GM20000 (cell line): ENCODE results near the gene DNAJA2.

Experiments
- DNase-seq: peaks from one replicate; pipeline ENCODE4 v3.0.0; 2012; ENCODE audit warnings: low spot score
- TF ChIP-seq, protein P1 (sequence below): IDR thresholded peaks from 2 replicates; pipeline ENCODE4 v1.5.1; 2012; ENCODE audit warnings: mild to moderate bottlenecking, control low read depth; ENCODE audit errors: extremely low read depth, missing control alignments

The DNAJA2 gene

GRCh38 chr16:46923513-46924295 lies 49.8 kb downstream of the DNAJA2 start:
- no peak for DNase-seq
- TF ChIP-seq, protein P1, sequence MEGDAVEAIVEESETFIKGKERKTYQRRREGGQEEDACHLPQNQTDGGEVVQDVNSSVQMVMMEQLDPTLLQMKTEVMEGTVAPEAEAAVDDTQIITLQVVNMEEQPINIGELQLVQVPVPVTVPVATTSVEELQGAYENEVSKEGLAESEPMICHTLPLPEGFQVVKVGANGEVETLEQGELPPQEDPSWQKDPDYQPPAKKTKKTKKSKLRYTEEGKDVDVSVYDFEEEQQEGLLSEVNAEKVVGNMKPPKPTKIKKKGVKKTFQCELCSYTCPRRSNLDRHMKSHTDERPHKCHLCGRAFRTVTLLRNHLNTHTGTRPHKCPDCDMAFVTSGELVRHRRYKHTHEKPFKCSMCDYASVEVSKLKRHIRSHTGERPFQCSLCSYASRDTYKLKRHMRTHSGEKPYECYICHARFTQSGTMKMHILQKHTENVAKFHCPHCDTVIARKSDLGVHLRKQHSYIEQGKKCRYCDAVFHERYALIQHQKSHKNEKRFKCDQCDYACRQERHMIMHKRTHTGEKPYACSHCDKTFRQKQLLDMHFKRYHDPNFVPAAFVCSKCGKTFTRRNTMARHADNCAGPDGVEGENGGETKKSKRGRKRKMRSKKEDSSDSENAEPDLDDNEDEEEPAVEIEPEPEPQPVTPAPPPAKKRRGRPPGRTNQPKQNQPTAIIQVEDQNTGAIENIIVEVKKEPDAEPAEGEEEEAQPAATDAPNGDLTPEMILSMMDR = no peak

GRCh38 chr16:46922239-46922638 lies 51.2 kb downstream of the DNAJA2 start:
- DNase-seq = no peak
- TF ChIP-seq, protein P1 = no peak

DNA sequence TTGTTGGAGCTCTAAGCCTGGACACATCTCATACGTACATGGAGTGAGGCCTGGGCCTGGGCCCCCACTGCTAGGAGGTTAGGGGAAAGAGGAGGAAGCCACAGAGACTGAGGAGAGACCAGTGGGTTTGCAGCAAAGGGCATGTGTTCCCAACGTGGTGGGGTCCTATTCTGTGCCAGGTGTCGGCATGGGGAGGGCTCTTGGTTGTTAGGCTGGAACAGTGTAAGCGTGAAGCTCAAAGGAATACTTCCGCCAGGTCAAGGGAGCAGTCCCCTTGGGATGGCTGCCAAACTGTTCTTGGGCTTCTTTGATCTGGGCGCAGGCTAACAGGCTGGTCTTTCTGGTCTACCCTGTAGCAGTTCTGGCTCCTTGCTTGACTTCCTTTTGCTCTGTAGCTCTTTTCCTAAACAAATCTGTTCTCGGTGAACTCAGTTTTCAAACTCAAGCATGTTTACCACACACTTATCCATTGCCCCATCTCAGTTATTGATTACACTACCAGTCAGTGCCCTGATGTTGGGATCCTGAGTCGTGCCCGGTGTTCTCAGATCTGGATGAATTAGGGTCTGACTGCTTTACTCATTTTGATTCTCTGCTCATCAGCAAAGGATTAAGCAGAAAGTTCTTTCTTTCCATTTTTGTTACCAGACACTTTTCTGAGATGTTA lies 52.9 kb downstream of the DNAJA2 start:
- TF ChIP-seq, protein P1 = no peak
- DNase-seq = no peak

DNA sequence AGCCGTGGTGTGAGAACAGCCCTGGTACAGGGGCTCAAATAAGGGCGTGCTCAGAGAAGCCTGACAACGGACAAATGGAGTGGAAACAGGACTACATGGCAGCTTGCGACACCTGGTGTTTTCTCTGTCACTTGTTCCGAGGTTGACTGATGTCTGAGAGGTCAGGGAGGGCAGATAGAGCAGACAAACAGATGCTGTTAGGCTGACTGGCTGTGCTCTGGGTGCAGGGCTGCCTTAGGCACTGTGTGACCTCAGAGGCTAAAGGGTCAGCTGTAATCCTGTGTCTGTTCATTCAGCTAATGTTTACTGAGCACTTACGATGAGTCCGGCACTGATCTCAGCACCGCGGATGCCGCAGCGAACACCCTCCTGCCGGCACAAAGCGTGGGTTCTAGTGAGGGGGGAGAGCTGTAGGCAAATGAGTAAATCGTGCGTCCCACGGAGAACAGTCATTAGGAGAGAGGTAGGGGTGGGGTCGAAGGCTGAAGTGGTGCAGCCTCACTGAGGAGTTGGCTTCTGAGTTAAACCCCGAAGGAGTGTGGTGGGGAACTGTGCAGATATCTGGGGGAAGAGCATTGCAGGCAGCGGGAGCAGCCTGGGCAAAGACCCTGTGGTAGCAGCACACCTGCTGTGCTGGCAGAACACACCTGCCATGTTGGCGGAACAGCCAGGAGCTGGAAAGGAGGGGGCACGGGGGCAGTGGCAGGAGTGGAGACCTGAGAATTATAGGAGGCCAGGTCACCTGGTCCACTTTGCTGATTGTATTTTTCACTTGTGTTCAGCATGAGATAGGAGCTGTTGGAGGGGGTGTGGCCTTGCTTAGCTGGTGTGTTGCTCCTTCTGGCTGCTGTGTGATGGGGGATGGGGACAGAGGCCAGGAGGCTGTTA lies 54.3 kb downstream of the DNAJA2 start:
- peak; percentile 76 for DNase-seq
- TF ChIP-seq, protein P1 = peak; percentile 30

- no peak for DNase-seq
- TF ChIP-seq, protein P1 = no peak
Measured at GRCh38 chr16:46918400-46918799, 55.1 kb downstream of the DNAJA2 start.

GRCh38 chr16:46916980-46917379 lies 56.5 kb downstream of the DNAJA2 start:
- DNase-seq = no peak
- TF ChIP-seq, protein P1 = no peak
